Erythroblast (primary cell): Measurements from ENCODE around the gene GCK.

ENCODE experiments used
- GATA1 ChIP-seq: IDR thresholded peaks from 2 replicates; pipeline ENCODE4 v1.6.1; 2011; ENCODE audit warnings: low read depth, mild to moderate bottlenecking, control low read depth, low read length, moderate library complexity
- POLR2A ChIP-seq: IDR thresholded peaks from 2 replicates; pipeline ENCODE4 v1.6.1; 2011; ENCODE audit warnings: mild to moderate bottlenecking, low read length

DNA sequence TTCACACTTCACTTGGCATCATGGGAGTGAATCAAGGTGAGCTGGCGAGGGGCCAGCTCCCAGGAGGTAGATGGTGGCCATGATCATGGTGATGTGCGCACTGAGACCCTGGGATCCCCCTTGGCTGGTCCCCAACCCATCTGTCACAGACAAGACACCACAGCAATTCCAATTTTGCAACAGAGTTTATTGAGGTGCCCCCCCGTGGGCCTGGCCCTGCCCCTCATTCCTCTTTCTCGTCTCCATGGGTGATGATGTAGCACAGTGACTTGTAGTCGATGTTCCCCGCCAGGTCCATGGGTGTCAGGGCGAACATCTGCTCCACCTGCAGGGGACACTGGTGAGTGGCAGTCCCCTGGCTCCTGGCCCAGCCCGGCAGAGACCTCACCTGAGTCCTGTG is 50.5 kb downstream of the GCK start:
- no peak for TF ChIP-seq POLR2A
- TF ChIP-seq GATA1, result no peak
